Heart right ventricle (tissue), 16 donors: Measurements from ENCODE around the gene KRT8. TPM values are rescaled to one million over a fixed set of nuclear protein-coding genes. Genes with fewer than 3 reads are reported as not detected.

ENCODE experiments used
- ATAC-seq, 8 donors: fragments of 200-7000 bp; cut with Tn5 transposase; one replicate each; pipeline ENCODE4 v1.9.1; 2020; ENCODE audit warnings: mild to moderate bottlenecking in 8 of 8, moderate library complexity in 8 of 8, moderate number of reproducible peaks in 1 of 8
- DNase-seq, 2 donors: peaks; one replicate each; pipeline ENCODE4 v3.0.0-alpha.2; 2020
- H3K27ac ChIP-seq, 10 donors: fragments of 200-600 bp; sonication (generic) in 2 of 10; one replicate each; pipeline versions ENCODE4 v1.5.0 to v1.8.0; 2020 to 2022; ENCODE audit warnings: mild to moderate bottlenecking in 3 of 10
- H3K27me3 ChIP-seq, 7 donors: fragments of 200-600 bp; one replicate each; pipeline ENCODE4 v1.8.0; 2021 to 2022; ENCODE audit warnings: mild to moderate bottlenecking in 2 of 7
- H3K36me3 ChIP-seq, 9 donors: fragments of 200-600 bp; sonication (generic) in 1 of 9; one replicate each; pipeline versions ENCODE4 v1.5.0 to v1.8.0; 2020 to 2022; ENCODE audit warnings: mild to moderate bottlenecking in 2 of 9
- H3K4me1 ChIP-seq, 9 donors: fragments of 200-600 bp; sonication (generic) in 1 of 9; one replicate each; pipeline versions ENCODE4 v1.5.0 to v1.8.0; 2020 to 2022; ENCODE audit warnings: mild to moderate bottlenecking in 4 of 9
- H3K4me3 ChIP-seq, 10 donors: fragments of 200-600 bp; sonication (generic) in 2 of 10; one replicate each; pipeline versions ENCODE4 v1.5.0 to v1.8.0; 2020 to 2022; ENCODE audit warnings: mild to moderate bottlenecking in 7 of 10, moderate library complexity in 2 of 10
- H3K9me3 ChIP-seq, 11 donors: fragments of 200-600 bp in 10 of 11; sonication (generic) in 2 of 11; one replicate each; pipeline versions ENCODE4 v1.5.0 to v1.8.0; 2013 to 2022; ENCODE audit warnings: mild to moderate bottlenecking in 2 of 11, control low read depth in 1 of 11, moderate library complexity in 1 of 11
- WGBS, 2 donors: extraction: QIAGEN DNeasy Blood & Tissue Kit; methylation state at CpG; one replicate each; pipeline ENCODE4 v1.1.7; 2013; ENCODE audit warnings: inconsistent platforms in 1 of 2; 5-methylcytosine and 5-hydroxymethylcytosine counted together
- intact Hi-C, 10 donors: fragments of 100-400 bp; cut with DNase I; formaldehyde crosslinking; loops; one replicate each; pipeline versions ENCODE4 v1.11.1 to v1.14.2; 2022
- polyA plus RNA-seq, 2 donors: library from polyadenylated mRNA; stranded (reverse); fragments of 200-250 nt; gene quantifications; one replicate each; pipeline ENCODE4 v1.2.3, GENCODE V29; 2013
- total RNA-seq, 10 donors: library from RNA; stranded (reverse); fragmentation: NEBNext Ultra II Directional in 3 of 10; extraction: Animal tissue kit (Norgen Biotek cat#: 25700) in 3 of 10; gene quantifications; one replicate each; pipeline versions ENCODE4 v1.2.1 to v1.2.4, GENCODE V29; 2021 to 2023
- TF ChIP-seq, protein P1 (sequence below), 9 donors: fragments of 200-600 bp; sonication (generic) in 2 of 9; IDR thresholded peaks; one replicate each; pipeline versions ENCODE4 v1.5.0 to v1.8.0; 2021 to 2022; ENCODE audit warnings: antibody characterized with exemption in 9 of 9, mild to moderate bottlenecking in 5 of 9, moderate library complexity in 1 of 9
- donor health status: Arrhythmogenic right ventricular cardiomyopathy.
- donor health status: ischemic (EF 13 %, LVEDD 7.1; RV severe dilation, severe dysfunction).
- donor health status: healthy with polysubstance abuse.
- donor health status: DM: no; HTN: yes; CAD: no.
- donor health status: DM: no; HTN: no; CAD: no.
- donor health status: ischemic (EF 25% LVEDD 6.9; RV normal size, moderate dysfunction).
- donor health status: ischemic (EF 25% LVEDD 5.7; RV mildly dilated, moderate dysfunction).
- donor health status: healthy.
- donor health status: DM: yes; HTN: yes; CAD: no.
- donor health status: Ischemic cardiomyopathy.
- donor health status: ischemic (EF 35%, LVEDD 5.7; RV mildly dilated, moderate dysfunction).
- donor health status: nonischemic (EF 11% LVEDD 7.7; RV severe dilation, severe dysfunction).
- donor health status: DM: yes; HTN: yes; CAD: no.
- donor health status: PGD.
- donor health status: ischemic (EF 29% LVEDD 5.4; RV normal size, mild dysfunction).
- donor health status: nonischemic (EF 23%, LVEDD 6.1; RV moderate dilation, normal function).

KRT8 gene
- total and polyA plus RNA-seq, 12 donors: 52.1 to 161 (median 112) TPM

DNA sequence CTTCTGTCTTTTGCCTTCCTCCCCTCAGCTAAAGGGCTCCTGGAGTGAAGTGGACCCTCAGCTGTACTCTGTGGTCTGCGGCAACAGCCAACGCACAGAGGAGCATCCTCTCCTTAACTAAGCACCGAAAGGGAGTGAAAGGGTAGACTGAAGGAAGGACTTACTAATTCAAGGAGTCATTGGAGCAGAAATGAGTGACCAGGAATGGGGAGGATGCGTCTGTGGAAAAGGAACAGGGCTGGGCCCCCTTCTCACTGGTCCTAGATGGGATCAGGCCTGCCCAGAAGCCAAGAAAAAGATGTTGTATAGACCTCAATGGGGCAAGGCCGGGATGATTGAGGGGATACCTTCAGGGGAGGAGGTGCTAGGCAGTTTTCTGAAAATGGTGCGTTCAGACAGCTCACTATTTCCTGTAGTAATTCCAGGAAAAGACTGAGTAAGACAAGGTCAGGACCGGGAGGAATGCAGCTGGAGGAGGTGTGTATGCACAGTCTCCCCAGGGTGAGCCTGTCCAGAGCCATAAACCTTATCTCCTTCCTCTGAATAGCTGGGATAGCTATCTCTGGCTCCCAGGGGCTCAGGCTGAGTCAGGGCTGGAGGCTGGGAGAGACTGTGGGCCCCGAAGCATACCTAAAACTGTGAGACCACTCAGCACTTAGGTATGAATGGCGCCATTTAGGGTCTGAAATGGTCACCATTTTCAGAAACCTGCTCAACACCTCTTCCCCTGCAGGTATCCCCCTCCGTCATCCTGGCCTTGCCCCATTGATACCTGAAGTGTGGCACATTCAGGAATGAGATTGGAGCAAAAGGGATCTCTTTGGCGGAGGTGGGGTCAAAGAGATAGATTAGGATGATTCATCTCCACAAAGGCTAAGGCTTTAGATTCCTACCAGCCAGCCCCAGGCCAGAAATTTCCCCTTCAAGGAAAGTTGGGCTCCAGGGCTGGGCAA lies 20.2 kb upstream of the KRT8 start:
- peaks cover 0 to 31% (median 21%) of the 10 kb centered on the region in 9 donors for H3K4me1 ChIP-seq
- no peak overlapping the region for H3K4me3 ChIP-seq
- no peak overlapping the region for H3K27ac ChIP-seq
- no peaks in the 10 kb centered on the region for H3K36me3 ChIP-seq
- TF ChIP-seq, protein P1, sequence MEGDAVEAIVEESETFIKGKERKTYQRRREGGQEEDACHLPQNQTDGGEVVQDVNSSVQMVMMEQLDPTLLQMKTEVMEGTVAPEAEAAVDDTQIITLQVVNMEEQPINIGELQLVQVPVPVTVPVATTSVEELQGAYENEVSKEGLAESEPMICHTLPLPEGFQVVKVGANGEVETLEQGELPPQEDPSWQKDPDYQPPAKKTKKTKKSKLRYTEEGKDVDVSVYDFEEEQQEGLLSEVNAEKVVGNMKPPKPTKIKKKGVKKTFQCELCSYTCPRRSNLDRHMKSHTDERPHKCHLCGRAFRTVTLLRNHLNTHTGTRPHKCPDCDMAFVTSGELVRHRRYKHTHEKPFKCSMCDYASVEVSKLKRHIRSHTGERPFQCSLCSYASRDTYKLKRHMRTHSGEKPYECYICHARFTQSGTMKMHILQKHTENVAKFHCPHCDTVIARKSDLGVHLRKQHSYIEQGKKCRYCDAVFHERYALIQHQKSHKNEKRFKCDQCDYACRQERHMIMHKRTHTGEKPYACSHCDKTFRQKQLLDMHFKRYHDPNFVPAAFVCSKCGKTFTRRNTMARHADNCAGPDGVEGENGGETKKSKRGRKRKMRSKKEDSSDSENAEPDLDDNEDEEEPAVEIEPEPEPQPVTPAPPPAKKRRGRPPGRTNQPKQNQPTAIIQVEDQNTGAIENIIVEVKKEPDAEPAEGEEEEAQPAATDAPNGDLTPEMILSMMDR (IDR thresholded peaks at IDR 0.05): no peak
- intact Hi-C loops: loop anchor here in 1 of 10 donors (5.0 kb wide), 1 partner anchor 38 kb away; no protein-coding TSS in a partner anchor
- WGBS, 2 donors: 69 to 70% methylated on average over 11 of the region's 11 CpGs
- DNase-seq (no peak), ATAC-seq (peak in 4 of 8 donors; percentile 25 to 54 (median 45))
- no peaks in the 10 kb centered on the region for H3K9me3 ChIP-seq
- H3K27me3 ChIP-seq: no peaks in the 10 kb centered on the region

DNA sequence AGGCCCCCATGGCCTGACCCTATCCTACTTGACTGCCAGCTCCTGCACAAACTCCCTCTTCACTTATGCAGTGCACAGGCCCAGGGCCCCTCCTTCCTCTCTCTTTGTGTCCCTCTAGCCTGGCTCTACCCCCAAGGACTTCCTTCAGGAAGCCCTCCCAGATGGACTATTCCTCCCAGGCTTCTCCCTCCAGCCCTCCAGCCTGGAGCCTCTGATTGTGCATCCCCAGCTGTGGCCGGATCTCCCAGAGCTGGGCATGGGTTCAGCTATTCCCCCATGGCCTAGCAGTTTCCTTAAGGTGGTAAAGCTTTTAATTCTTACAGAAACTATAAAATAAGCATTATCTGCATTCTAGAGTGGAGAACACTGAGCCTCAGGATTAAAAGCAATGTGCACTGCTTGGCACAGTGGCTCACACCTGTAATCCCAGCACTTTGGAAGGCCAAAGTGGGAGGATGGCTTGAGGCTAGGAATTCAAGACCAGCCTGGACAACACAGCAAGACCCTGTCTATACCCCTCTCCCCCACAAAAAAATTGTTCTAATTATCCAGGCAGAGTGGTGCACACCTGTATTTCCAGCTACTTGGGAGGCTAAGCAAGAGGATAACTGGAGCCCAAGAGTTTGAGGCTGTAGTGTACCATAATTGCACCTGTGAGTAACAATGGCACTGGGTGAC lies 16.8 kb upstream of the KRT8 start:
- Histone ChIP-seq H3K4me1 (peaks cover 0 to 17% (median 11%) of the 10 kb centered on the region in 9 donors), H3K27ac (no peak overlapping the region), H3K9me3 (peaks cover 0 to 8% (median 0%) of the 10 kb centered on the region in 11 donors), H3K36me3 (no peaks in the 10 kb centered on the region), H3K4me3 (no peak overlapping the region), H3K27me3 (no peaks in the 10 kb centered on the region)
- intact Hi-C loops: no loop called here
- no peak for DNase-seq
- WGBS, 2 donors: 58 to 63% methylated on average over 1 of the region's 1 CpG
- TF ChIP-seq, protein P1 (IDR thresholded peaks at IDR 0.05): no peak
- ATAC-seq: no peak

DNA sequence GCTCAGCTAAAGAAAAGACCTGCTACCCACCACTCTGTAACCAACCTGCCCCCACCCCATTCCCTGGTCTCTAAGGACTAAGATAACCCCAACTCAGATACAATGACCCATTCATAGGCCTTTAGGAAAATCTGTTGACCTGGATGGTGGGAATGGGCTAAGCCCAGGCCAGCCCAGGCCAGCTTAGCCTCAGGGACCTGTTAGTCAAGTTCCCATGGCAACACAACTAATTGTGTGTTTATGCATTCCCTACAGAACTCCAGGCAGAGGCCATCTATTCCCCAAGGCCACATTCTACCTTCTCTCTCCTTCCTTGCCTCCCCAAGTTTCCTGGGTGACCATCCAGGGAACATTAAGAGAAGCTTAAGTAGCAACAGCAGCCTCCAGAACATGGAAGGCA lies 16.1 kb upstream of the KRT8 start:
- H3K27me3 ChIP-seq: no peaks in the 10 kb centered on the region
- H3K36me3 ChIP-seq: no peaks in the 10 kb centered on the region
- TF ChIP-seq, protein P1 (IDR thresholded peaks at IDR 0.05): no peak
- ATAC-seq: no peak
- H3K27ac ChIP-seq: no peak overlapping the region
- no peak for DNase-seq
- intact Hi-C loops: no loop called here
- H3K4me1 ChIP-seq: peaks cover 0 to 12% (median 7%) of the 10 kb centered on the region in 9 donors
- H3K4me3 ChIP-seq: no peak overlapping the region
- H3K9me3 ChIP-seq: peaks cover 0 to 8% (median 0%) of the 10 kb centered on the region in 11 donors

DNA sequence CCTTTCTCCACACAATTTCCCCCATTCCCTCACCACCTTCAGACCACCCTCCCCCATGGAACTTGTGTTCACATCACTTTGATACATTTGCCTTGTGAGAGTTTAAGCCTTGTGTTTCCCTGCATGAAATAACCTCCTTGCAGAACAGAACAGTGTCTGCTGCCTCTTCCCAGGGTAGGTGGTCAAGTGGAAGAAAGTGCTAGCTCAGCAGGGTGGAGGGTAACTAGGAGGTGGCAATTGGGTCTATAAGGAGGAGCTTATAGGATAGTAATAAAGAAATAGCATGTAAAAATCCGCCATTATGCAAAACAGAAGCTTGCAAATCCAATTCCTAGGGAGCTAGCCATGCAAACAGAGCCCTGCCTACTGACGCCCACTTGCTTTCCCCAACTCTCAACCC lies 13.9 kb upstream of the KRT8 start:
- Histone ChIP-seq H3K27ac (no peak overlapping the region), H3K4me3 (no peak overlapping the region), H3K9me3 (peaks cover 0 to 8% (median 0%) of the 10 kb centered on the region in 11 donors), H3K27me3 (no peaks in the 10 kb centered on the region), H3K36me3 (no peaks in the 10 kb centered on the region), H3K4me1 (no peaks in the 10 kb centered on the region)
- intact Hi-C loops: no loop called here
- ATAC-seq (no peak), DNase-seq (no peak)
- TF ChIP-seq, protein P1 (IDR thresholded peaks at IDR 0.05): no peak
- 94 to 96% methylated on average over 2 of the region's 2 CpGs for WGBS, 2 donors
